ENCODE results near the gene ZNF726. TPM values are rescaled to one million over a fixed set of nuclear protein-coding genes. Genes with fewer than 3 reads are reported as not detected.

Gene ZNF726
- total and polyA plus RNA-seq, 2 experiments from 2014 or later, result 0.48 to 0.66 TPM

DNA sequence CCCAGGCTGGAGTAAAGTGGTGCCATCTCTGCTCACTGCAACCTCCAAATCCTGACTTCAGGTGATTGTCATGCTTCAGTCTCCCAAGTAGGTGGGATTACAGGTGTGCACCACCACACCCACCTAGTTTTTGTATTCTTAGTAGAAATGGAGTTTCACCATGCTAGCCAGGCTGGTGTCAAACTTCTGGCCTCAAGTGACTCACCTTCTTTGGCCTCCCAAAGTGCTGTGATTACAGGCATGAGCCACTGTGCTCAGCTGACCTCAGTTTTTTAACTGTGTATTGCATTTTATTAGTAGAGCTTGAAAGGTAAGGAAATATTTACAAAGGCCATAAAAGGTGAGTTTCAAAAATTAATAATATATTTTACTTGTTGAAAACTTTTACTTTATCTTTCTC lies 2.3 kb downstream of the ZNF726 start:
- Mint-ChIP-seq H3K4me3 (no peak overlapping the region), H3K9me3 (peaks cover 29% of the 10 kb centered on the region)
- H3K36me3 ChIP-seq (ENCODE audit: insufficient read depth), result 0 out of 2 replicates have a peak, but pooled peaks cover 3% of the 10 kb centered on the region

More for the DNA sequence above, 2.3 kb downstream of the ZNF726 start:
- Histone ChIP-seq H3K4me2 (no peak overlapping the region), H2AFZ (no peak overlapping the region), H3K27me3 (ENCODE audit: insufficient read depth) (no peaks in the 10 kb centered on the region), H3K79me2 (replicated peaks; ENCODE audit: insufficient read depth) (no peaks in the 10 kb centered on the region), H3K4me1 (ENCODE audit: insufficient read depth) (no peaks in the 10 kb centered on the region), H3K27ac (ENCODE audit: low read depth) (no peak overlapping the region), H3K4me3 (no peak overlapping the region), H3K9me2 (ENCODE audit: insufficient read depth) (no peaks in the 10 kb centered on the region), H4K20me1 (replicated peaks; ENCODE audit: insufficient read depth) (no peaks in the 10 kb centered on the region), H3F3A (replicated peaks; ENCODE audit: low read depth) (no peaks in the 10 kb centered on the region)
- no peak for ATAC-seq
- DNase-seq (ENCODE audit: low spot score), result no peak
- no peak overlapping the region for H3K27ac Mint-ChIP-seq
- peaks cover 5% of the 10 kb centered on the region; the same call in 2 of the 3 replicates for H3K4me1 Mint-ChIP-seq
- TF ChIP-seq NANOG (IDR thresholded peaks at IDR 0.05; ENCODE audit: borderline replicate concordance) (no peak), POLR2AphosphoS5 (IDR thresholded peaks at IDR 0.05; ENCODE audit: low read depth) (no peak), ZNF462 (CRISPR knock-in tag; IDR thresholded peaks at IDR 0.05) (no peak), CREB1 (CRISPR knock-in tag; IDR thresholded peaks at IDR 0.05; ENCODE audit: low read depth) (no peak), EZH2phosphoT487 (IDR thresholded peaks at IDR 0.05; ENCODE audit: unreplicated experiment) (no peak), EZH2 (IDR thresholded peaks at IDR 0.05; ENCODE audit: low read depth, unreplicated experiment) (no peak), ZNF114 (CRISPR knock-in tag; IDR thresholded peaks at IDR 0.05) (no peak), ZNF331 (CRISPR knock-in tag; IDR thresholded peaks at IDR 0.05; ENCODE audit: low read depth) (no peak), JUNB (IDR thresholded peaks at IDR 0.05; ENCODE audit: unreplicated experiment) (no peak), STAT1 (IDR thresholded peaks at IDR 0.05; ENCODE audit: unreplicated experiment) (no peak)
- TF ChIP-seq, protein P1, sequence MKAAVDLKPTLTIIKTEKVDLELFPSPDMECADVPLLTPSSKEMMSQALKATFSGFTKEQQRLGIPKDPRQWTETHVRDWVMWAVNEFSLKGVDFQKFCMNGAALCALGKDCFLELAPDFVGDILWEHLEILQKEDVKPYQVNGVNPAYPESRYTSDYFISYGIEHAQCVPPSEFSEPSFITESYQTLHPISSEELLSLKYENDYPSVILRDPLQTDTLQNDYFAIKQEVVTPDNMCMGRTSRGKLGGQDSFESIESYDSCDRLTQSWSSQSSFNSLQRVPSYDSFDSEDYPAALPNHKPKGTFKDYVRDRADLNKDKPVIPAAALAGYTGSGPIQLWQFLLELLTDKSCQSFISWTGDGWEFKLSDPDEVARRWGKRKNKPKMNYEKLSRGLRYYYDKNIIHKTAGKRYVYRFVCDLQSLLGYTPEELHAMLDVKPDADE (IDR thresholded peaks at IDR 0.05), result no peak
- TF ChIP-seq, protein P2, sequence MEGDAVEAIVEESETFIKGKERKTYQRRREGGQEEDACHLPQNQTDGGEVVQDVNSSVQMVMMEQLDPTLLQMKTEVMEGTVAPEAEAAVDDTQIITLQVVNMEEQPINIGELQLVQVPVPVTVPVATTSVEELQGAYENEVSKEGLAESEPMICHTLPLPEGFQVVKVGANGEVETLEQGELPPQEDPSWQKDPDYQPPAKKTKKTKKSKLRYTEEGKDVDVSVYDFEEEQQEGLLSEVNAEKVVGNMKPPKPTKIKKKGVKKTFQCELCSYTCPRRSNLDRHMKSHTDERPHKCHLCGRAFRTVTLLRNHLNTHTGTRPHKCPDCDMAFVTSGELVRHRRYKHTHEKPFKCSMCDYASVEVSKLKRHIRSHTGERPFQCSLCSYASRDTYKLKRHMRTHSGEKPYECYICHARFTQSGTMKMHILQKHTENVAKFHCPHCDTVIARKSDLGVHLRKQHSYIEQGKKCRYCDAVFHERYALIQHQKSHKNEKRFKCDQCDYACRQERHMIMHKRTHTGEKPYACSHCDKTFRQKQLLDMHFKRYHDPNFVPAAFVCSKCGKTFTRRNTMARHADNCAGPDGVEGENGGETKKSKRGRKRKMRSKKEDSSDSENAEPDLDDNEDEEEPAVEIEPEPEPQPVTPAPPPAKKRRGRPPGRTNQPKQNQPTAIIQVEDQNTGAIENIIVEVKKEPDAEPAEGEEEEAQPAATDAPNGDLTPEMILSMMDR (conservative IDR thresholded peaks at IDR 0.05; ENCODE audit: low read depth in 2 of 2), result no peak
- TF ChIP-seq, protein P3, sequence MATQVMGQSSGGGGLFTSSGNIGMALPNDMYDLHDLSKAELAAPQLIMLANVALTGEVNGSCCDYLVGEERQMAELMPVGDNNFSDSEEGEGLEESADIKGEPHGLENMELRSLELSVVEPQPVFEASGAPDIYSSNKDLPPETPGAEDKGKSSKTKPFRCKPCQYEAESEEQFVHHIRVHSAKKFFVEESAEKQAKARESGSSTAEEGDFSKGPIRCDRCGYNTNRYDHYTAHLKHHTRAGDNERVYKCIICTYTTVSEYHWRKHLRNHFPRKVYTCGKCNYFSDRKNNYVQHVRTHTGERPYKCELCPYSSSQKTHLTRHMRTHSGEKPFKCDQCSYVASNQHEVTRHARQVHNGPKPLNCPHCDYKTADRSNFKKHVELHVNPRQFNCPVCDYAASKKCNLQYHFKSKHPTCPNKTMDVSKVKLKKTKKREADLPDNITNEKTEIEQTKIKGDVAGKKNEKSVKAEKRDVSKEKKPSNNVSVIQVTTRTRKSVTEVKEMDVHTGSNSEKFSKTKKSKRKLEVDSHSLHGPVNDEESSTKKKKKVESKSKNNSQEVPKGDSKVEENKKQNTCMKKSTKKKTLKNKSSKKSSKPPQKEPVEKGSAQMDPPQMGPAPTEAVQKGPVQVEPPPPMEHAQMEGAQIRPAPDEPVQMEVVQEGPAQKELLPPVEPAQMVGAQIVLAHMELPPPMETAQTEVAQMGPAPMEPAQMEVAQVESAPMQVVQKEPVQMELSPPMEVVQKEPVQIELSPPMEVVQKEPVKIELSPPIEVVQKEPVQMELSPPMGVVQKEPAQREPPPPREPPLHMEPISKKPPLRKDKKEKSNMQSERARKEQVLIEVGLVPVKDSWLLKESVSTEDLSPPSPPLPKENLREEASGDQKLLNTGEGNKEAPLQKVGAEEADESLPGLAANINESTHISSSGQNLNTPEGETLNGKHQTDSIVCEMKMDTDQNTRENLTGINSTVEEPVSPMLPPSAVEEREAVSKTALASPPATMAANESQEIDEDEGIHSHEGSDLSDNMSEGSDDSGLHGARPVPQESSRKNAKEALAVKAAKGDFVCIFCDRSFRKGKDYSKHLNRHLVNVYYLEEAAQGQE (IDR thresholded peaks at IDR 0.05; ENCODE audit: unreplicated experiment), result no peak
- peaks cover 10% of the 10 kb centered on the region for H3K27me3 Mint-ChIP-seq (ENCODE audit: insufficient read depth, low read depth, poor library complexity)
- H3K36me3 Mint-ChIP-seq (ENCODE audit: low read depth), result peaks cover 48% of the 10 kb centered on the region

All from GM23338 (cell line).